Ovary (tissue), 9 donors: Measurements from ENCODE around the gene MED26. TPM values are rescaled to one million over a fixed set of nuclear protein-coding genes. Genes with fewer than 3 reads are reported as not detected.

Experiments
- DNase-seq, 5 donors: peaks; one replicate each; pipeline ENCODE4 v3.0.0-alpha.2; 2019 to 2020
- H3K27ac ChIP-seq, 2 donors: fragments of 200-600 bp; one replicate each; pipeline versions ENCODE4 v1.5.1 to v1.8.0; 2019 to 2022
- H3K27me3 ChIP-seq: fragments of 200-600 bp; one replicate; pipeline ENCODE4 v1.8.0; 2022
- H3K36me3 ChIP-seq: fragments of 200-600 bp; sonication (generic); one replicate; pipeline ENCODE4 v1.5.1; 2019
- H3K4me1 ChIP-seq: one replicate; pipeline ENCODE4 v1.8.1; 2013; ENCODE audit warnings: mild to moderate bottlenecking, moderate library complexity; ENCODE audit not compliant: insufficient read depth
- H3K4me3 ChIP-seq: fragments of 200-600 bp; sonication (generic); one replicate; pipeline ENCODE4 v1.5.1; 2017
- H3K9me3 ChIP-seq, 2 donors: fragments of 200-600 bp in 1 of 2; sonication (generic) in 1 of 2; one replicate each; pipeline versions ENCODE4 v1.5.1 to v1.8.1; 2013 to 2019; ENCODE audit warnings: mild to moderate bottlenecking in 1 of 2, moderate library complexity in 1 of 2
- EP300 ChIP-seq: sonication (generic); formaldehyde crosslinking; IDR thresholded peaks from one replicate; pipeline ENCODE4 v1.6.1; 2017; ENCODE audit warnings: antibody characterized with exemption
- POLR2A ChIP-seq: fragments of 450-650 bp; IDR thresholded peaks from one replicate; pipeline ENCODE4 v1.6.1; 2017; ENCODE audit warnings: antibody characterized with exemption, mild to moderate bottlenecking, moderate library complexity
- WGBS, 3 donors: extraction: QIAGEN DNeasy Blood & Tissue Kit in 1 of 3; methylation state at CpG; one replicate each; pipeline versions ENCODE4 v1.1.5 to v1.1.7; 2013 to 2017; 5-methylcytosine and 5-hydroxymethylcytosine counted together
- intact Hi-C, 4 donors: fragments of 100-400 bp; cut with DNase I; formaldehyde crosslinking; loops; one replicate each; pipeline versions ENCODE4 v1.11.0 to v1.15.1; 2022 to 2023
- polyA plus RNA-seq, 2 donors: library from polyadenylated mRNA; stranded (reverse); fragments of 200-250 nt in 1 of 2; fragments of 350-450 nt in 1 of 2; fragmentation: Illumina TruSeq in 1 of 2; extraction: RNeasy Lipid Tissue Mini Kit (QIAGEN cat#74804) in 1 of 2; gene quantifications; one replicate each; pipeline ENCODE4 v1.2.3, GENCODE V29; 2013 to 2014
- total RNA-seq, 7 donors: library from RNA; depleted of rRNA in 2 of 7; stranded (reverse); fragments of >200 nt in 2 of 7; fragmentation: NEBNext Ultra II Directional in 3 of 7; extraction: Animal tissue kit (Norgen Biotek cat#: 25700) in 3 of 7; gene quantifications; one replicate each; pipeline versions ENCODE4 v1.1.0 to v1.2.4, GENCODE V29; 2016 to 2023
- TF ChIP-seq, protein P1 (sequence below), 3 donors: fragments of 450-650 bp in 2 of 3; fragments of 200-600 bp in 1 of 3; IDR thresholded peaks; one replicate each; pipeline versions ENCODE4 v1.5.1 to v1.8.0; 2016 to 2022; ENCODE audit warnings: antibody characterized with exemption in 3 of 3, mild to moderate bottlenecking in 1 of 3
- donor health status: DM: no; HTN: no; CAD: no; lungs with moderate emphysema.
- donor health status: DM: no; HTN: no; CAD: no.
- donor health status: Bipolar disorder and iron deficiency.
- donor health status: DM: yes; HTN: yes; CAD: no.
- donor health status: DM: no; HTN: no; CAD: no.
- donor health status: DM: yes; HTN: yes; CAD: no.

MED26 gene
- total and polyA plus RNA-seq, 9 donors: 3.0 to 13.2 (median 10.8) TPM

DNA sequence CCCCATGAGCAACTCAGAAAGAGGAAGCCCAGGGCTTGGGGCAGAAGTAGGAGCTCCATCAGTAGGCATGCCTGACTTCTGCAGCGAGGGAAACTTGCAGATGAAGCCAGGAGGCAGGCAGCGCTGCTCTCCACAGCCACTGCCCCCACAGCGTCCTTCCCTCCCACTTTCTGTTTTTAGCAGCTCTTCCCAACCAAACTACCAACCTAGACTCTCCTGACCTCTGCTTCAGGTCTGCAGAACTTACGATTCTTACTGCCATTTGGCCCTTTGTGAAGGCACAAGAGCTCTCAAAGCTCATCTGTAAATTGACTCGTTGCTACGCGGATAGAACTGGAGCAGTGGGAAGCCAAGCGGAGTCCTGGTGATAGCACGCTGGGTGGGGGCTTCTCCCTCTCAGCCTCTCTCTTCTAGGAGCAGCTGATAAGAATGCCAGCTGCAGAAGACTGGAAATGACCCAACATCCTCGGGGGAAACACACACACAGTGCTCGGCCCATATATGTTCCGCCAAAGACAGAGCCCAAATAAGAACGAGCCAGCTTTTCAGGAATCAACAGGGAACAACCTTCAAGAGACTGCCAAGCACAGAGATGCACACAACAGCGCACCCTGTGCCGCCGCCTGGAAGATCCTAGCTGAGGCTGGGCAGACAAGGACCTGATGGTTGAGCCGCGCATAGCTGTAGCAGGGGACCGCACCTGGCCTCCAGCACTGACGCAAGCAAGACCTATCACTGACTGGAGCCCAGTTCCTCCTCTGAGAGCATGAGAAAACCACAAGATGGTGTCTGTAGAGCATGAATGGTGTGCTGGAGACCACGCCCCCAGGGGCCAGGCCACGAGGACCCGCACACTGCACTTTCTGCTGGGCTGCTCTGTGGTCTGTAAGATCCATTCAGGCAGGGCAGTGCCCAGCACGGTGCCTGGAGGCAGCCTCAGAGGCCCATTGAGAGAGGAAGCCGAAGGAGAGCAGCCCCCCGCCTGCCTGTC, 39.9 kb downstream of the MED26 start:
- TF ChIP-seq POLR2A (no peak), EP300 (no peak)
- TF ChIP-seq, protein P1, sequence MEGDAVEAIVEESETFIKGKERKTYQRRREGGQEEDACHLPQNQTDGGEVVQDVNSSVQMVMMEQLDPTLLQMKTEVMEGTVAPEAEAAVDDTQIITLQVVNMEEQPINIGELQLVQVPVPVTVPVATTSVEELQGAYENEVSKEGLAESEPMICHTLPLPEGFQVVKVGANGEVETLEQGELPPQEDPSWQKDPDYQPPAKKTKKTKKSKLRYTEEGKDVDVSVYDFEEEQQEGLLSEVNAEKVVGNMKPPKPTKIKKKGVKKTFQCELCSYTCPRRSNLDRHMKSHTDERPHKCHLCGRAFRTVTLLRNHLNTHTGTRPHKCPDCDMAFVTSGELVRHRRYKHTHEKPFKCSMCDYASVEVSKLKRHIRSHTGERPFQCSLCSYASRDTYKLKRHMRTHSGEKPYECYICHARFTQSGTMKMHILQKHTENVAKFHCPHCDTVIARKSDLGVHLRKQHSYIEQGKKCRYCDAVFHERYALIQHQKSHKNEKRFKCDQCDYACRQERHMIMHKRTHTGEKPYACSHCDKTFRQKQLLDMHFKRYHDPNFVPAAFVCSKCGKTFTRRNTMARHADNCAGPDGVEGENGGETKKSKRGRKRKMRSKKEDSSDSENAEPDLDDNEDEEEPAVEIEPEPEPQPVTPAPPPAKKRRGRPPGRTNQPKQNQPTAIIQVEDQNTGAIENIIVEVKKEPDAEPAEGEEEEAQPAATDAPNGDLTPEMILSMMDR (IDR thresholded peaks at IDR 0.05): no peak
- Histone ChIP-seq H3K27me3 (no peaks in the 10 kb centered on the region), H3K36me3 (no peaks in the 10 kb centered on the region), H3K4me1 (peaks cover 26% of the 10 kb centered on the region), H3K9me3 (no peaks in the 10 kb centered on the region), H3K4me3 (peak overlapping the region; percentile 14), H3K27ac (peak overlapping the region in 1 of 2 donors; percentile 26)
- WGBS, 3 donors: 7 to 9% (median 7%) methylated on average over 26 of the region's 26 CpGs
- peak in 2 of 5 donors; percentile 37 to 60 for DNase-seq
- intact Hi-C loops: loop anchor here in 2 of 4 donors (1.0 to 5.0 kb wide), 2 partner anchors 34 to 185 kb away; no protein-coding TSS in a partner anchor

DNA sequence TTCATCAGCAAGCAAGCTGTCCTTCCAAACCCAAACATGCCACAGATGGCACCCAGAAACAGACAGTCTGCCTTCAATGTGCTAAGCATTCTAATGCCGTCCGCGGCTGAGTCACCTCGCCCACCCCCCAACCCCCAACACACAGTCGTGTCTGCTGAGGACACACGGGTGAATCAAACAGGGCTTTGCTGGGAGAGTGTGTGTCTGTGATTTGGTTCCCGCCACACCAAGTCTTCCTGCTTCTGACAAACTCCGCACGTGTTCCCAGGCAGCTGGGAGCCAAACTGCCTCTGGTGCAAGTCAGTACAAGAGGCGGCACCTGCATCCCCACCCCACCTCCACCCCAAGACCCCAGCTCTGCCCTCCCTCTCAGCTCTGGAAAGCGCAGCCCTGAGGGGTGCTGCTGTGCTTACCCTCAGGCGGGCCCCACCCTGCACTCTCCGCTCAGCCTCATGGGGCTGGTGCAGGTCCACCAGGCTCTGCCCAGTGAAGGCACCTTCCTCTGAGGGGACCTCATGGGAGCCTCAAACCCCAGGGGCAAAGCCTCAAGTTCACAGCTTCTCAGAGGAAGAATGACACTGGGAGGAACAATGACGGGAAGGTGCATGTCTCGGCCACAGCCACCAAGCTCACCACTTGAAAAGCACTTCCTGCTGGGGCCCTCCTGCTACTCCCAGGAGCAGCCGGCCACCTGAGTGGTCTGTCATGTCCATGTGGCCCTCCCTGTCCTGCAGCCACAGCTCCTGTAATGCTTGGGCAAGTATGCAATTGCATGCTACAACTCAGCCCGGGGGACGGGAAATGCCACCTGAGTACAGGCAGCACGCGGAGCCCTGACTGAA, 40.8 kb downstream of the MED26 start:
- 46 to 54% (median 48%) methylated on average over 20 of the region's 20 CpGs for WGBS, 3 donors
- Histone ChIP-seq H3K27me3 (no peaks in the 10 kb centered on the region), H3K4me3 (no peak overlapping the region), H3K36me3 (no peaks in the 10 kb centered on the region), H3K27ac (peak overlapping the region in 1 of 2 donors; percentile 26), H3K9me3 (no peaks in the 10 kb centered on the region), H3K4me1 (peaks cover 24% of the 10 kb centered on the region)
- TF ChIP-seq, protein P1 (IDR thresholded peaks at IDR 0.05): no peak
- TF ChIP-seq EP300: no peak
- TF ChIP-seq POLR2A: no peak
- DNase-seq: no peak
- intact Hi-C loops: loop anchor here in 1 of 4 donors (5.0 kb wide), 1 partner anchor 35 kb away; no protein-coding TSS in a partner anchor

DNA sequence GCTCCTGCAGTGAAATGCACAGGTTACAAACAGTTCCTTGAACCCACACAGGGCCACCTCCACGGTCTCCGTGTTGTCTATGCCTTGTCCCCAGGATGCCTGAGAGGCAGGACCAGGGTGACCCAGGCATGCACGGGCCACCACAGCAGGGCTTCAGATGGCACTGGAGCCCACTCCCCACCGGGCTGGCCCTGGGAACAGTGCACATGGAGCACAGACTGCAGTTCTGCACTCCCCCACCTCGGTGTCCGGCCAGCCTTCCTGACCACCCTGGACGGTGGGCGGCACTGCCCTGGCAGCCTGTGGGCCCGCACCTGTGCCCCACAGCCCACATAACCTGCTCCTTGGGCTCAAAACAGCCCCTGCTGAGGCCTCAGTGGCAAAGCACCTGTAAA, 41.5 kb downstream of the MED26 start:
- WGBS, 3 donors: 73 to 86% (median 80%) methylated on average over 8 to 9 of the region's 9 CpGs
- Histone ChIP-seq H3K27me3 (no peaks in the 10 kb centered on the region), H3K9me3 (no peaks in the 10 kb centered on the region), H3K4me3 (no peak overlapping the region), H3K4me1 (peaks cover 22% of the 10 kb centered on the region), H3K36me3 (no peaks in the 10 kb centered on the region), H3K27ac (no peak overlapping the region)
- intact Hi-C loops: loop anchor here in 1 of 4 donors (5.0 kb wide), 1 partner anchor 36 kb away; no protein-coding TSS in a partner anchor
- TF ChIP-seq, protein P1 (IDR thresholded peaks at IDR 0.05): no peak
- TF ChIP-seq EP300 (no peak), POLR2A (no peak)
- no peak for DNase-seq
